GM23338 (cell line): Measurements from ENCODE around the gene SNAPC4. TPM values are rescaled to one million over a fixed set of nuclear protein-coding genes. Genes with fewer than 3 reads are reported as not detected.
A peak's percentile ranks its signal among the peaks of the same experiment; 100 is the strongest.

Experiments used
- ATAC-seq: fragments of 200-7000 bp; cut with Tn5 transposase; 3 replicates; pipeline ENCODE4 v1.9.1; 2020
- DNase-seq: peaks from one replicate; pipeline ENCODE4 v3.0.0-alpha.2; 2015; ENCODE audit warnings: low spot score
- H2AFZ ChIP-seq: fragments of 200-600 bp; sonication (generic); 2 replicates; pipeline ENCODE4 v1.8.0; 2016; ENCODE audit warnings: antibody characterized with exemption, mild to moderate bottlenecking, moderate library complexity
- H3F3A ChIP-seq: fragments of 200-600 bp; sonication (generic); replicated peaks from 2 replicates; pipeline ENCODE4 v1.8.0; 2017; ENCODE audit warnings: antibody characterized with exemption, mixed run types, low read depth
- H3K27ac ChIP-seq: fragments of 200-600 bp; sonication (generic); 2 replicates; pipeline ENCODE4 v1.6.1; 2016; ENCODE audit warnings: low read depth
- H3K27me3 ChIP-seq: fragments of 200-600 bp; sonication (generic); 2 replicates; pipeline ENCODE4 v1.8.0; 2016; ENCODE audit warnings: mild to moderate bottlenecking, mixed run types, moderate library complexity; ENCODE audit not compliant: insufficient read depth
- H3K36me3 ChIP-seq: fragments of 200-600 bp; sonication (generic); 2 replicates; pipeline ENCODE4 v1.8.0; 2016; ENCODE audit warnings: mild to moderate bottlenecking; ENCODE audit not compliant: insufficient read depth
- H3K4me1 ChIP-seq: fragments of 200-600 bp; sonication (generic); 2 replicates; pipeline ENCODE4 v1.8.0; 2016; ENCODE audit warnings: mild to moderate bottlenecking, moderate library complexity; ENCODE audit not compliant: insufficient read depth
- H3K4me2 ChIP-seq: fragments of 200-600 bp; sonication (generic); 2 replicates; pipeline ENCODE4 v1.7.1; 2017; ENCODE audit warnings: mixed run types
- H3K4me3 ChIP-seq: fragments of 200-600 bp; sonication (generic); 2 replicates; pipeline ENCODE4 v1.6.1; 2016; ENCODE audit warnings: mixed run types
- H3K79me2 ChIP-seq: fragments of 200-600 bp; sonication (generic); replicated peaks from 2 replicates; pipeline ENCODE4 v1.8.0; 2017; ENCODE audit warnings: mild to moderate bottlenecking; ENCODE audit not compliant: insufficient read depth
- H3K9me2 ChIP-seq: fragments of 200-600 bp; sonication (generic); 2 replicates; pipeline ENCODE4 v1.8.0; 2017; ENCODE audit not compliant: insufficient read depth
- H4K20me1 ChIP-seq: fragments of 200-600 bp; sonication (generic); replicated peaks from 2 replicates; pipeline ENCODE4 v1.8.0; 2017; ENCODE audit warnings: mild to moderate bottlenecking; ENCODE audit not compliant: insufficient read depth
- H3K27ac Mint-ChIP-seq: 2 replicates; pipeline ENCODE4 v1.8.0; 2020; ENCODE audit warnings: inconsistent platforms, mild to moderate bottlenecking, moderate library complexity, mixed read lengths
- H3K27me3 Mint-ChIP-seq: 3 replicates; pipeline ENCODE4 v1.8.0; 2022; ENCODE audit warnings: low read depth, mild to moderate bottlenecking, moderate library complexity, mixed read lengths, inconsistent platforms; ENCODE audit not compliant: insufficient read depth, poor library complexity
- H3K36me3 Mint-ChIP-seq: 3 replicates; pipeline ENCODE4 v1.8.0; 2021; ENCODE audit warnings: low read depth, mild to moderate bottlenecking, inconsistent platforms, moderate library complexity, mixed read lengths
- H3K4me1 Mint-ChIP-seq: 3 replicates; pipeline ENCODE4 v1.8.0; 2020; ENCODE audit warnings: mild to moderate bottlenecking, inconsistent platforms, mixed read lengths
- H3K4me3 Mint-ChIP-seq: 3 replicates; pipeline ENCODE4 v1.8.0; 2021; ENCODE audit warnings: moderate library complexity, mild to moderate bottlenecking, inconsistent platforms, mixed read lengths
- H3K9me3 Mint-ChIP-seq: 3 replicates; pipeline ENCODE4 v1.8.0; 2020; ENCODE audit warnings: moderate library complexity, mild to moderate bottlenecking, inconsistent platforms, mixed read lengths
- CREB1 ChIP-seq: fragments of 250-450 bp; sonication (Bioruptor Pico); IDR thresholded peaks from 2 replicates; pipeline ENCODE4 v1.5.0; 2020; ENCODE audit warnings: low read depth, mild to moderate bottlenecking, moderate library complexity
- CTCF ChIP-seq, 2 experiments: fragments of 200-600 bp in 1 of 2; sonication (generic) in 1 of 2; conservative IDR thresholded peaks; 2 replicates each; pipeline versions ENCODE4 v1.5.1 to v1.6.1; 2016 to 2017; ENCODE audit warnings: antibody characterized with exemption in 2 of 2, low read depth in 2 of 2, mild to moderate bottlenecking in 2 of 2, moderate library complexity in 1 of 2
- ETS1 ChIP-seq: IDR thresholded peaks from 2 replicates; pipeline ENCODE4 v1.6.1; 2016; ENCODE audit warnings: antibody characterized with exemption
- EZH2 ChIP-seq: fragments of 200-600 bp; sonication (generic); IDR thresholded peaks from one replicate; pipeline ENCODE4 v1.8.0; 2017; ENCODE audit warnings: antibody characterized with exemption, mild to moderate bottlenecking, low read depth; ENCODE audit not compliant: unreplicated experiment
- EZH2phosphoT487 ChIP-seq: fragments of 200-600 bp; sonication (generic); IDR thresholded peaks from one replicate; pipeline ENCODE4 v1.8.1; 2018; ENCODE audit warnings: antibody characterized with exemption; ENCODE audit not compliant: unreplicated experiment
- JUNB ChIP-seq: IDR thresholded peaks from one replicate; pipeline ENCODE4 v1.6.1; 2016; ENCODE audit warnings: antibody characterized with exemption; ENCODE audit not compliant: unreplicated experiment
- NANOG ChIP-seq: IDR thresholded peaks from 2 replicates; pipeline ENCODE4 v1.6.1; 2016; ENCODE audit warnings: antibody characterized with exemption, borderline replicate concordance
- POLR2AphosphoS5 ChIP-seq: IDR thresholded peaks from 2 replicates; pipeline ENCODE4 v1.6.1; 2016; ENCODE audit warnings: antibody characterized with exemption, low read depth
- REST ChIP-seq: IDR thresholded peaks from one replicate; pipeline ENCODE4 v1.6.1; 2018; ENCODE audit warnings: antibody characterized with exemption; ENCODE audit not compliant: unreplicated experiment
- STAT1 ChIP-seq: IDR thresholded peaks from one replicate; pipeline ENCODE4 v1.6.1; 2016; ENCODE audit warnings: antibody characterized with exemption; ENCODE audit not compliant: unreplicated experiment
- ZNF114 ChIP-seq: fragments of 250-450 bp; sonication (Bioruptor Pico); IDR thresholded peaks from 2 replicates; pipeline ENCODE4 v1.5.0; 2020; ENCODE audit warnings: mild to moderate bottlenecking, moderate library complexity
- ZNF331 ChIP-seq: fragments of 250-450 bp; sonication (Bioruptor Pico); IDR thresholded peaks from 2 replicates; pipeline ENCODE4 v1.5.0; 2020; ENCODE audit warnings: low read depth, mild to moderate bottlenecking, moderate library complexity
- ZNF462 ChIP-seq: fragments of 250-450 bp; sonication (Bioruptor Pico); IDR thresholded peaks from 2 replicates; pipeline ENCODE4 v1.5.0; 2020; ENCODE audit warnings: mild to moderate bottlenecking, moderate library complexity
- polyA plus RNA-seq: library from polyadenylated mRNA; unstranded; fragments of >200 nt; fragmentation: Nextera tagmentation; extraction: Ambion mirVana; gene quantifications from 2 replicates; pipeline ENCODE4 v1.2.1, GENCODE V29; 2016
- total RNA-seq: library from RNA; depleted of rRNA; stranded (reverse); fragments of >200 nt; shearing (Covaris generic); gene quantifications from 2 replicates; pipeline ENCODE4 v1.2.3, GENCODE V29; 2014

Gene SNAPC4
- total and polyA plus RNA-seq, 2 experiments from 2014 or later: 8.8 to 22.7 TPM

- peaks cover 67% of the 10 kb centered on the region for H3K36me3 Mint-ChIP-seq
- Histone ChIP-seq H4K20me1 (peaks cover 20% of the 10 kb centered on the region), H3K36me3 (peaks cover 36% of the 10 kb centered on the region), H3K4me2 (no peak overlapping the region), H3K27me3 (no peaks in the 10 kb centered on the region), H2AFZ (no peak overlapping the region), H3K79me2 (peaks cover 49% of the 10 kb centered on the region), H3K27ac (no peak overlapping the region), H3K9me2 (no peaks in the 10 kb centered on the region), H3K4me1 (peaks cover 17% of the 10 kb centered on the region; the same call in 1 of the 2 replicates), H3F3A (peaks cover 14% of the 10 kb centered on the region), H3K4me3 (no peak overlapping the region)
- DNase-seq (no peak), ATAC-seq (no peak)
- peak overlapping the region; percentile 53; the same call in 1 of the 3 replicates for H3K4me3 Mint-ChIP-seq
- no peak overlapping the region for H3K27ac Mint-ChIP-seq
- H3K4me1 Mint-ChIP-seq: peaks cover 20% of the 10 kb centered on the region
- TF ChIP-seq JUNB (no peak), REST (no peak), CREB1 (CRISPR knock-in tag) (no peak), STAT1 (no peak), EZH2phosphoT487 (no peak), EZH2 (no peak), ZNF331 (CRISPR knock-in tag) (no peak), NANOG (no peak), CTCF (conservative IDR thresholded peaks at IDR 0.05; ENCODE audit: low read depth in 2 of 2) (no peak), ZNF114 (CRISPR knock-in tag) (no peak), ETS1 (no peak), ZNF462 (CRISPR knock-in tag) (no peak), POLR2AphosphoS5 (no peak)
- H3K27me3 Mint-ChIP-seq: peaks cover 22% of the 10 kb centered on the region
- H3K9me3 Mint-ChIP-seq: no peaks in the 10 kb centered on the region
Observed at GRCh38 chr9:136407911-136408310, 7.9 kb upstream of the SNAPC4 start.
